Endothelial cell of umbilical vein (primary cell): ENCODE data around the gene UFD1. TPM values are rescaled to one million over a fixed set of nuclear protein-coding genes. Genes with fewer than 3 reads are reported as not detected.

Experiments
- BruUV-seq: library from RNA; stranded (reverse); fragments of 400-500 nt; replicated peaks from 2 replicates; lab custom pipeline; 2021; lab: Mats Ljungman, UMichigan
- CTCF ChIA-PET: fragments of 300-600, 350-600 bp; sonication (Branson Sonifier 250); formaldehyde crosslinking; loops from one replicate; lab custom pipeline; 2021; ENCODE audit warnings: antibody characterized with exemption, inconsistent platforms; lab: Charles Lee
- POLR2A ChIA-PET: fragments of 300-600, 350-600 bp; sonication (Branson Sonifier 250); formaldehyde crosslinking; loops from one replicate; lab custom pipeline; 2021; ENCODE audit warnings: antibody characterized with exemption, inconsistent platforms; lab: Charles Lee
- DNase-seq: peaks from one replicate; pipeline ENCODE4 v3.0.0-alpha.2; 2011; ENCODE audit warnings: low read depth, low spot score
- FAIRE-seq: peaks from 2 replicates; lab custom pipeline; 2011; peaks lifted over from hg19 to GRCh38; lab: Jason Lieb, UNC
- H2AFZ ChIP-seq: 2 replicates; pipeline ENCODE4 v1.6.0; 2012; ENCODE audit warnings: low read depth, low read length, control low read depth, inconsistent platforms
- H3K27ac ChIP-seq: 2 replicates; pipeline ENCODE4 v1.5.1; 2011; ENCODE audit warnings: low read depth, mild to moderate bottlenecking, control low read depth, low read length, moderate library complexity; ENCODE audit not compliant: insufficient read depth
- H3K27me3 ChIP-seq, 2 experiments: 2 replicates each; pipeline versions ENCODE4 v1.6.0 to v1.6.1; 2011; ENCODE audit warnings: low read length in 2 of 2, mixed read lengths in 1 of 2; ENCODE audit not compliant: control insufficient read depth in 2 of 2, insufficient read depth in 2 of 2
- H3K36me3 ChIP-seq, 2 experiments: 2 replicates in 1 of 2; 3 replicates in 1 of 2; pipeline ENCODE4 v1.5.1; 2011; ENCODE audit warnings: low read length in 2 of 2, mild to moderate bottlenecking in 1 of 2, moderate library complexity in 1 of 2; ENCODE audit not compliant: control insufficient read depth in 2 of 2, insufficient read depth in 2 of 2; ENCODE audit errors: extremely low read depth in 1 of 2
- H3K4me1 ChIP-seq: 3 replicates; pipeline ENCODE4 v1.5.1; 2011; ENCODE audit warnings: mild to moderate bottlenecking, low read length; ENCODE audit not compliant: control insufficient read depth, insufficient read depth; ENCODE audit errors: extremely low read depth
- H3K4me2 ChIP-seq: 2 replicates; pipeline ENCODE4 v1.6.1; 2011; ENCODE audit warnings: low read length, control low read depth, mixed read lengths; ENCODE audit not compliant: insufficient read depth
- H3K4me3 ChIP-seq, 3 experiments: fragments of 200-600 bp in 1 of 3; sonication (generic), shearing (Covaris generic) in 1 of 3; replicated peaks in 1 of 3; 2 replicates each; pipeline ENCODE4 v1.5.1; 2011 to 2016; ENCODE audit warnings: control low read depth in 3 of 3, low read length in 3 of 3, mild to moderate bottlenecking in 2 of 3, inconsistent platforms in 1 of 3, low read depth in 1 of 3, moderate library complexity in 1 of 3; ENCODE audit not compliant: insufficient read depth in 1 of 3
- H3K79me2 ChIP-seq: 2 replicates; pipeline ENCODE4 v1.6.0; 2012; ENCODE audit warnings: low read length, inconsistent platforms; ENCODE audit not compliant: control insufficient read depth, insufficient read depth
- H3K9ac ChIP-seq: replicated peaks from 2 replicates; pipeline ENCODE3; 2011; ENCODE audit warnings: low read length, control low read depth; ENCODE audit not compliant: insufficient read depth; ENCODE audit errors: extremely low read depth
- H3K9me1 ChIP-seq: replicated peaks from 3 replicates; pipeline ENCODE4 v1.6.0; 2011; ENCODE audit warnings: mild to moderate bottlenecking, low read length; ENCODE audit not compliant: control insufficient read depth, insufficient read depth; ENCODE audit errors: extremely low read depth
- H3K9me3 ChIP-seq: replicated peaks from 2 replicates; pipeline ENCODE4 v1.5.1; 2012; ENCODE audit warnings: low read length, inconsistent platforms; ENCODE audit not compliant: control insufficient read depth, insufficient read depth
- H4K20me1 ChIP-seq: replicated peaks from 2 replicates; pipeline ENCODE3; 2011; ENCODE audit warnings: mild to moderate bottlenecking, low read length; ENCODE audit not compliant: control insufficient read depth, insufficient read depth; ENCODE audit errors: extremely low read depth
- EZH2 ChIP-seq: IDR thresholded peaks from 2 replicates; pipeline ENCODE4 v1.6.1; 2012; ENCODE audit warnings: borderline replicate concordance, low read depth, mild to moderate bottlenecking, moderate library complexity, low read length, inconsistent platforms; ENCODE audit not compliant: severe bottlenecking
- FOS ChIP-seq: IDR thresholded peaks from 2 replicates; pipeline ENCODE4 v1.6.1; 2011; ENCODE audit warnings: mild to moderate bottlenecking, low read length, moderate library complexity, borderline replicate concordance; ENCODE audit not compliant: insufficient read depth
- GATA2 ChIP-seq: IDR thresholded peaks from 2 replicates; pipeline ENCODE4 v1.7.0; 2011; ENCODE audit warnings: low read depth, mild to moderate bottlenecking, moderate library complexity, mixed read lengths, low read length; ENCODE audit not compliant: insufficient read length, insufficient read depth
- JUN ChIP-seq: IDR thresholded peaks from 2 replicates; pipeline ENCODE4 v1.6.1; 2011; ENCODE audit warnings: borderline replicate concordance, low read depth; ENCODE audit not compliant: insufficient read length, insufficient read depth
- MAX ChIP-seq: IDR thresholded peaks from 2 replicates; pipeline ENCODE4 v1.6.1; 2011; ENCODE audit not compliant: insufficient read depth, insufficient read length
- MYC ChIP-seq: IDR thresholded peaks from one replicate; pipeline ENCODE4 v1.6.1; 2011; ENCODE audit warnings: mild to moderate bottlenecking, low read depth, low read length
- POLR2A ChIP-seq: IDR thresholded peaks from 2 replicates; pipeline ENCODE4 v1.6.1; 2012; ENCODE audit warnings: low read depth, mild to moderate bottlenecking, control low read depth, low read length
- POLR2AphosphoS5 ChIP-seq: IDR thresholded peaks from 2 replicates; pipeline ENCODE4 v1.6.1; 2012; ENCODE audit warnings: low read depth, mild to moderate bottlenecking, control low read depth, low read length, moderate library complexity; ENCODE audit not compliant: insufficient read depth
- dilution Hi-C: fragments of 300-500 bp; cut with MboI; formaldehyde crosslinking; loops from one replicate; pipeline ENCODE4 v1.15.0; 2019; ENCODE audit warnings: low sequenced_read_pairs; ENCODE audit not compliant: extremely low pct_ligation_motif_present
- intact Hi-C: fragments of 100-400 bp; cut with micrococcal nuclease; formaldehyde crosslinking; loops from one replicate; pipeline ENCODE4 v1.10.0; 2022
- polyA plus RNA-seq, 4 experiments: library from polyadenylated mRNA; depleted of rRNA in 3 of 4; stranded (reverse) in 3 of 4; unstranded in 1 of 4; fragments of >200 nt; gene quantifications; 2 replicates each; pipeline versions ENCODE4 v1.2.1 to v1.2.3, GENCODE V29; 2011 to 2012; ENCODE audit warnings: missing spikeins in 1 of 4
- total RNA-seq: library from RNA; stranded (reverse); gene quantifications from 2 replicates; pipeline ENCODE4 v1.2.3, GENCODE V29; 2021
- TF ChIP-seq, protein P1 (sequence below), 2 donors: IDR thresholded peaks; 1 replicate in 1 of 2; 2 replicates in 1 of 2; pipeline ENCODE4 v1.5.1; 2011; ENCODE audit warnings: low read length in 2 of 2, mild to moderate bottlenecking in 2 of 2, moderate library complexity in 2 of 2, control low read depth in 1 of 2, inconsistent platforms in 1 of 2, low read depth in 1 of 2; ENCODE audit not compliant: insufficient read depth in 1 of 2; ENCODE audit errors: extremely low read depth in 1 of 2

Gene UFD1
- total and polyA plus RNA-seq, 2 donors (not counting 3 experiments of a cell fraction or from before 2014, with no cell fraction given), result 127 to 228 TPM

GRCh38 chr22:19473578-19473977 lies 5.4 kb downstream of the UFD1 start:
- H3K36me3 ChIP-seq, result peaks cover 33 to 48% of the 10 kb centered on the region in 2 experiments

More at GRCh38 chr22:19473578-19473977, 5.4 kb downstream of the UFD1 start:
- no TSS peak for BruUV-seq
- TF ChIP-seq JUN (no peak), POLR2A (no peak), POLR2AphosphoS5 (no peak), MYC (no peak), EZH2 (no peak), FOS (no peak), MAX (no peak), GATA2 (no peak)
- TF ChIP-seq, protein P1, sequence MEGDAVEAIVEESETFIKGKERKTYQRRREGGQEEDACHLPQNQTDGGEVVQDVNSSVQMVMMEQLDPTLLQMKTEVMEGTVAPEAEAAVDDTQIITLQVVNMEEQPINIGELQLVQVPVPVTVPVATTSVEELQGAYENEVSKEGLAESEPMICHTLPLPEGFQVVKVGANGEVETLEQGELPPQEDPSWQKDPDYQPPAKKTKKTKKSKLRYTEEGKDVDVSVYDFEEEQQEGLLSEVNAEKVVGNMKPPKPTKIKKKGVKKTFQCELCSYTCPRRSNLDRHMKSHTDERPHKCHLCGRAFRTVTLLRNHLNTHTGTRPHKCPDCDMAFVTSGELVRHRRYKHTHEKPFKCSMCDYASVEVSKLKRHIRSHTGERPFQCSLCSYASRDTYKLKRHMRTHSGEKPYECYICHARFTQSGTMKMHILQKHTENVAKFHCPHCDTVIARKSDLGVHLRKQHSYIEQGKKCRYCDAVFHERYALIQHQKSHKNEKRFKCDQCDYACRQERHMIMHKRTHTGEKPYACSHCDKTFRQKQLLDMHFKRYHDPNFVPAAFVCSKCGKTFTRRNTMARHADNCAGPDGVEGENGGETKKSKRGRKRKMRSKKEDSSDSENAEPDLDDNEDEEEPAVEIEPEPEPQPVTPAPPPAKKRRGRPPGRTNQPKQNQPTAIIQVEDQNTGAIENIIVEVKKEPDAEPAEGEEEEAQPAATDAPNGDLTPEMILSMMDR (IDR thresholded peaks at IDR 0.05; ENCODE audit: extremely low read depth in 1 of 2, insufficient read depth in 1 of 2, low read depth in 1 of 2, low read length in 2 of 2), result no peak
- H3K9ac ChIP-seq, result no peak overlapping the region
- intact Hi-C loops (loop anchor here (10.0 kb wide), 1 partner anchor 241 kb away; the partner anchor contains the start of gene SEPTIN5), dilution Hi-C loops (no loop called here)
- H3K27ac ChIP-seq, result no peak overlapping the region
- H3K4me3 ChIP-seq, result no peak overlapping the region
- peaks cover 11% of the 10 kb centered on the region for H3K4me1 ChIP-seq
- no peaks in the 10 kb centered on the region for H4K20me1 ChIP-seq
- CTCF ChIA-PET, result interaction anchor here (0.9 to 4.9 kb wide), 8 partner anchors 9 to 173 kb away, joined by 3 to 38 read pairs (median 6); no protein-coding TSS in a partner anchor
- no peaks in the 10 kb centered on the region for H3K27me3 ChIP-seq
- FAIRE-seq, result no peak
- no peaks in the 10 kb centered on the region for H3K9me1 ChIP-seq
- no peak for DNase-seq
- POLR2A ChIA-PET, result no interaction called here
- no peaks in the 10 kb centered on the region for H3K9me3 ChIP-seq
- no peak overlapping the region for H2AFZ ChIP-seq
- H3K4me2 ChIP-seq, result no peak overlapping the region
- H3K79me2 ChIP-seq, result peaks cover 52% of the 10 kb centered on the region
